Trophoblast cell (in vitro differentiated cells and primary cell): ENCODE data around the gene SLCO2A1.

Experiments
- DNase-seq, 2 donors: peaks; one replicate each; pipeline ENCODE4 v3.0.0-alpha.2; 2016
- H2AFZ ChIP-seq: 2 replicates; pipeline ENCODE4 v1.6.1; 2013; ENCODE audit warnings: low read length, moderate library complexity, mild to moderate bottlenecking; ENCODE audit not compliant: insufficient read depth, poor library complexity
- H2AK5ac ChIP-seq: 2 replicates; pipeline ENCODE4 v1.6.1; 2013; ENCODE audit warnings: mild to moderate bottlenecking, low read length
- H2BK120ac ChIP-seq: 2 replicates; pipeline ENCODE4 v1.6.1; 2013; ENCODE audit warnings: low read length, mild to moderate bottlenecking, moderate library complexity; ENCODE audit not compliant: insufficient read depth, poor library complexity
- H2BK12ac ChIP-seq: 2 replicates; pipeline ENCODE4 v1.6.1; 2013; ENCODE audit warnings: mild to moderate bottlenecking, low read length, moderate library complexity
- H2BK5ac ChIP-seq: 2 replicates; pipeline ENCODE4 v1.6.1; 2013; ENCODE audit warnings: low read length, low read depth, moderate library complexity, mild to moderate bottlenecking; ENCODE audit not compliant: poor library complexity
- H3K14ac ChIP-seq: 2 replicates; pipeline ENCODE4 v1.6.1; 2013; ENCODE audit warnings: mild to moderate bottlenecking, low read length
- H3K18ac ChIP-seq: 2 replicates; pipeline ENCODE4 v1.6.1; 2013; ENCODE audit warnings: mild to moderate bottlenecking, low read length
- H3K23ac ChIP-seq: 2 replicates; pipeline ENCODE4 v1.6.1; 2013; ENCODE audit warnings: low read length
- H3K27ac ChIP-seq: 2 replicates; pipeline ENCODE4 v1.5.1; 2013; ENCODE audit warnings: low read depth, mild to moderate bottlenecking, inconsistent platforms, low read length, moderate library complexity
- H3K27me3 ChIP-seq: 2 replicates; pipeline ENCODE4 v1.6.1; 2013; ENCODE audit warnings: inconsistent platforms, mild to moderate bottlenecking, low read length, moderate library complexity; ENCODE audit not compliant: insufficient read depth
- H3K36me3 ChIP-seq, 2 experiments: 1 replicate in 1 of 2; 2 replicates in 1 of 2; pipeline ENCODE4 v1.6.1; 2013; ENCODE audit warnings: low read length in 2 of 2, mild to moderate bottlenecking in 2 of 2, moderate library complexity in 1 of 2; ENCODE audit not compliant: insufficient read depth in 2 of 2, control insufficient read depth in 1 of 2
- H3K4ac ChIP-seq: 2 replicates; pipeline ENCODE4 v1.6.1; 2013; ENCODE audit warnings: low read depth, mild to moderate bottlenecking, low read length, moderate library complexity
- H3K4me1 ChIP-seq, 2 experiments: 1 replicate in 1 of 2; 2 replicates in 1 of 2; pipeline ENCODE4 v1.6.1; 2013; ENCODE audit warnings: low read length in 2 of 2, mild to moderate bottlenecking in 2 of 2, moderate library complexity in 1 of 2; ENCODE audit not compliant: insufficient read depth in 2 of 2, control insufficient read depth in 1 of 2
- H3K4me2 ChIP-seq: 2 replicates; pipeline ENCODE4 v1.6.1; 2013; ENCODE audit warnings: inconsistent platforms, mild to moderate bottlenecking, low read length, moderate library complexity
- H3K4me3 ChIP-seq: 2 replicates; pipeline ENCODE4 v1.5.1; 2013; ENCODE audit warnings: mild to moderate bottlenecking, low read depth, low read length, inconsistent platforms
- H3K79me1 ChIP-seq: one replicate; pipeline ENCODE4 v1.6.1; 2013; ENCODE audit warnings: low read length
- H3K79me2 ChIP-seq: 2 replicates; pipeline ENCODE4 v1.6.1; 2013; ENCODE audit warnings: low read length, mild to moderate bottlenecking; ENCODE audit not compliant: control insufficient read depth, insufficient read depth, poor library complexity
- H3K9ac ChIP-seq: 2 replicates; pipeline ENCODE4 v1.6.1; 2013; ENCODE audit warnings: mild to moderate bottlenecking, low read length
- H3K9me3 ChIP-seq: 2 replicates; pipeline ENCODE4 v1.6.1; 2013; ENCODE audit warnings: low read depth, mild to moderate bottlenecking, control low read depth, inconsistent platforms, low read length; ENCODE audit not compliant: insufficient read depth
- H4K12ac ChIP-seq: 2 replicates; pipeline ENCODE4 v1.6.1; 2013; ENCODE audit warnings: low read depth, mild to moderate bottlenecking, low read length, moderate library complexity
- H4K8ac ChIP-seq: 2 replicates; pipeline ENCODE4 v1.6.1; 2013; ENCODE audit warnings: low read depth, mild to moderate bottlenecking, low read length, moderate library complexity
- H4K91ac ChIP-seq: one replicate; pipeline ENCODE4 v1.6.1; 2013; ENCODE audit warnings: low read depth, mild to moderate bottlenecking, low read length, moderate library complexity
- WGBS: extraction: QIAGEN DNeasy Blood & Tissue Kit; methylation state at CpG from one replicate; pipeline ENCODE4 v1.1.7; 2013; ENCODE audit warnings: missing lambda C conversion rate; ENCODE audit not compliant: insufficient read length, insufficient coverage; ENCODE audit errors: extremely low coverage; 5-methylcytosine and 5-hydroxymethylcytosine counted together

SLCO2A1 gene

GRCh38 chr3:134040066-134040465 is 10.3 kb upstream of the SLCO2A1 start:
- Histone ChIP-seq H3K9ac (no peak overlapping the region), H4K12ac (no peak overlapping the region), H4K91ac (no peak overlapping the region), H3K4ac (no peak overlapping the region), H3K36me3 (no peaks in the 10 kb centered on the region), H3K9me3 (peaks cover 8% of the 10 kb centered on the region), H3K18ac (no peak overlapping the region), H2AFZ (no peak overlapping the region), H2AK5ac (no peak overlapping the region), H3K4me2 (no peak overlapping the region), H3K23ac (no peak overlapping the region), H3K79me2 (no peaks in the 10 kb centered on the region), H2BK5ac (no peak overlapping the region), H3K14ac (no peak overlapping the region), H3K79me1 (peaks cover 10% of the 10 kb centered on the region), H4K8ac (no peak overlapping the region), H2BK12ac (no peak overlapping the region), H3K27me3 (no peaks in the 10 kb centered on the region), H3K27ac (no peak overlapping the region), H3K4me1 (peaks cover 20 to 21% of the 10 kb centered on the region in 2 experiments), H3K4me3 (no peak overlapping the region), H2BK120ac (no peak overlapping the region)
- no peak for DNase-seq
- WGBS, result no CpG with 5 or more reads among the region's 4 CpGs

DNA sequence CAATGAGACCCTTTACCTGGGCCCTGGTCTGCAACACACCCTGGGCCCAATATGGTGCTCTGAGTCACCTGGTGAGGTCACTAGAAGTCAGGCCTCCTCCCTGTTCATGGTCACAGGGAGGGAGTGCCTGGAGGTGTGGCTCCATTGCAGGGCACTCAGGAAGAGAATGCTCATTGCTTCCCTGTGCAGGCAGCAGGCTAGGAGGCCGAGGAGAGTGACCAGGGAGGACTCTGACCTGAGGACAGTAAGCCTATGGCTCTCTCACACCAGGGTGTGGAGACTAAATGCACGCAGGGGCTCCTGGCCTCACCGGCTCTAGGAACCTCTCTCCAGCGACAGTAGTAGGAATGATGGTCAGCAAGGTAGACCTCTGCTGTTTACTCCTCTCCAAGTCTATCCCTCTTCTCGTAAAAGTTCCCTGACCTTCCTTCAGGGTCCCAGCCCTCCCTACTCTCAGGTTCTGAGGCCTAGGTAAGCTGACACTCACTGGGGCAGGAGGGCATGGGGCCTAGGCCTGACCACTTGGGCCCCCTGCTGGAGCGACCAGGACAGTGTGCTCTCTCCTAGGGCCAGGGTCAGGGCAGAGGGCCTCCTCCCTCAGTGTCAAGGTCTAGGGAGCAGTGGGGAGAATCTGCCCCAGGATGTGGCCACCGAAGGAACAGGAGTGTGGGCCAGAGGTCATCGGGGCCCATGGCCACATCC is 9.6 kb upstream of the SLCO2A1 start:
- no peaks in the 10 kb centered on the region for H3K27me3 ChIP-seq
- no peaks in the 10 kb centered on the region for H3K79me2 ChIP-seq
- H3K9me3 ChIP-seq, result peaks cover 8% of the 10 kb centered on the region
- H4K8ac ChIP-seq, result peak overlapping the region; percentile 3
- WGBS, result no CpG with 5 or more reads among the region's 8 CpGs
- no peak overlapping the region for H4K12ac ChIP-seq
- no peak overlapping the region for H2AK5ac ChIP-seq
- H3K23ac ChIP-seq, result no peak overlapping the region
- H3K4me3 ChIP-seq, result no peak overlapping the region
- peak overlapping the region; percentile 1 for H4K91ac ChIP-seq
- H2BK120ac ChIP-seq, result no peak overlapping the region
- H3K79me1 ChIP-seq, result peaks cover 10% of the 10 kb centered on the region
- peak overlapping the region; percentile 28 for H2BK12ac ChIP-seq
- no peak overlapping the region for H3K27ac ChIP-seq
- peak; percentile 63 to 80 for DNase-seq
- H3K4ac ChIP-seq, result no peak overlapping the region
- peaks cover 20 to 21% of the 10 kb centered on the region in 2 experiments for H3K4me1 ChIP-seq
- peak overlapping the region; percentile 6 for H3K14ac ChIP-seq
- no peak overlapping the region for H2BK5ac ChIP-seq
- H3K18ac ChIP-seq, result peak overlapping the region; percentile 15
- no peaks in the 10 kb centered on the region for H3K36me3 ChIP-seq
- no peak overlapping the region for H3K4me2 ChIP-seq
- H3K9ac ChIP-seq, result no peak overlapping the region
- H2AFZ ChIP-seq, result no peak overlapping the region

GRCh38 chr3:134038716-134039115 is 9.0 kb upstream of the SLCO2A1 start:
- H4K8ac ChIP-seq, result no peak overlapping the region
- no peak overlapping the region for H3K14ac ChIP-seq
- no peak overlapping the region for H3K27ac ChIP-seq
- peaks cover 20 to 21% of the 10 kb centered on the region in 2 experiments for H3K4me1 ChIP-seq
- H3K4ac ChIP-seq, result no peak overlapping the region
- H3K4me3 ChIP-seq, result no peak overlapping the region
- H3K4me2 ChIP-seq, result no peak overlapping the region
- no CpG with 5 or more reads among the region's 8 CpGs for WGBS
- H4K12ac ChIP-seq, result no peak overlapping the region
- no peaks in the 10 kb centered on the region for H3K36me3 ChIP-seq
- no peak overlapping the region for H2AFZ ChIP-seq
- no peaks in the 10 kb centered on the region for H3K79me2 ChIP-seq
- H2BK120ac ChIP-seq, result no peak overlapping the region
- no peaks in the 10 kb centered on the region for H3K27me3 ChIP-seq
- no peak overlapping the region for H3K9ac ChIP-seq
- peaks cover 10% of the 10 kb centered on the region for H3K79me1 ChIP-seq
- peak overlapping the region; percentile 28 for H2BK12ac ChIP-seq
- DNase-seq, result no peak
- H4K91ac ChIP-seq, result no peak overlapping the region
- H3K23ac ChIP-seq, result no peak overlapping the region
- H3K18ac ChIP-seq, result peak overlapping the region; percentile 9
- no peak overlapping the region for H2BK5ac ChIP-seq
- peak overlapping the region; percentile 31 for H2AK5ac ChIP-seq
- peaks cover 8% of the 10 kb centered on the region for H3K9me3 ChIP-seq

GRCh38 chr3:134038071-134038491 is 8.4 kb upstream of the SLCO2A1 start:
- peaks cover 20 to 21% of the 10 kb centered on the region in 2 experiments for H3K4me1 ChIP-seq
- WGBS, result no CpG with 5 or more reads among the region's 10 CpGs

More at GRCh38 chr3:134038071-134038491, 8.4 kb upstream of the SLCO2A1 start:
- Histone ChIP-seq H4K91ac (no peak overlapping the region), H2BK120ac (no peak overlapping the region), H2BK12ac (no peak overlapping the region), H3K79me1 (peaks cover 10% of the 10 kb centered on the region), H3K27me3 (no peaks in the 10 kb centered on the region), H3K4me2 (no peak overlapping the region), H3K9me3 (peaks cover 8% of the 10 kb centered on the region), H2AK5ac (no peak overlapping the region), H3K23ac (no peak overlapping the region), H3K36me3 (no peaks in the 10 kb centered on the region), H3K27ac (no peak overlapping the region), H2AFZ (no peak overlapping the region), H3K14ac (no peak overlapping the region), H3K79me2 (no peaks in the 10 kb centered on the region), H2BK5ac (no peak overlapping the region), H3K9ac (no peak overlapping the region), H3K18ac (no peak overlapping the region), H3K4me3 (no peak overlapping the region), H4K8ac (no peak overlapping the region), H4K12ac (no peak overlapping the region), H3K4ac (no peak overlapping the region)
- DNase-seq, result no peak
